G401 (cell line): Measurements from ENCODE around the gene HLA-DQB2. TPM values are rescaled to one million over a fixed set of nuclear protein-coding genes. Genes with fewer than 3 reads are reported as not detected.
"Not testable (repeated sequence)": the region's sequence is repeated elsewhere in the genome, so short reads cannot be mapped to it uniquely, and the experiment has no call there.

Source experiments
- DNase-seq: peaks from one replicate; pipeline ENCODE4 v3.0.0-alpha.2; 2015; ENCODE audit warnings: low spot score
- in situ Hi-C: cut with HindIII; loops from 2 replicates; pipeline ENCODE4 v1.10.0; 2016; ENCODE audit warnings: low sequenced_read_pairs, mixed read lengths
- total RNA-seq: library from RNA; depleted of rRNA; stranded (reverse); fragments of >200 nt; shearing (Covaris generic); gene quantifications from 2 replicates; pipeline ENCODE4 v1.2.3, GENCODE V29; 2014; rRNA removed

The HLA-DQB2 gene
- total RNA-seq = not detected in 2 replicates

DNA sequence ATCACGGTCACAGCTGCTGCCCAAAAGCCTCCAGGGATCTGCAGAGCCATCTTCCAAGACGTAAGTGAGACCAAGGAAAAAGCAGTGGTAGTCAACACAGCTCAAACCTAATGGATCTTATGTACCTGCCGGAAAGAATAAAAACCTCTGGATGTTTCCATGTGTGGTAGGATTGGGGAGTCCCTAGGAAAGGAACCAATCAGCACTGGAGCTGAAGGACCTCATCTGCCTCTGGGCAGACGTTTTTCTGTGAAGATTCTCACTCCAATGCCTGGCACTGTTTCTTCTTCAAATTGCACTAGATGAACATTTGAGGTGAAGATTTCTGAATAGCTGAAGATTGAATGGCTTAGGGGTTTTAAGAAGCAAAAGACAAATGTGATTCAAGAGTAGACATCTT, at the start of gene HLA-DQB2:
Gene HLA-DQB2, minus strand, starts transcription at position 112 of the 400 bp plus-strand sequence. Its CDS starts 62 bp downstream, at position 50.
- in situ Hi-C loops = loop anchor here (10.0 kb wide), 1 partner anchor 99 kb away; the partner anchor contains the start of gene HLA-DQB1
- no peak for DNase-seq

DNA sequence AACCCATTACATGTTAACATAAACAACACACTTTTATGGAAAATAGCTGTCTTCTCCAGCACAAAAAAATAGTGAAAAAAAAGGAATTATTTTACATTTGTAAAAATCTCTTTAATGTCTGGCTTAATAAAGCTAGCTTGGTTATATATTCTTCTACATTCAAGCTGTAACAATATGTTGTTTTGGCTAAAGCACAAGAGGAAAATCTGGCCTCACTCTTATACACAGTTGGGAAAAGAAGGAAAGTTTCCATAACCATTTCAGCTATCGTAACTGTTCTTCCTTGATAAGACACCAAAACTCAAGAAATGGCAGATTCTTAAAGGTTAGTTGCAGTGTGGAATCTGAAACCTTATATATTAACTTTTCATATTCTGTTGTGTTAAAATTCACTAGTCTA, 45.8 kb upstream of the HLA-DQB2 start:
- DNase-seq = no peak
- in situ Hi-C loops = no loop called here

GRCh38 chr6:32807020-32807580, 43.8 kb upstream of the HLA-DQB2 start:
- in situ Hi-C loops = no loop called here
- DNase-seq = no peak

GRCh38 chr6:32805404-32805803, 42.1 kb upstream of the HLA-DQB2 start:
- in situ Hi-C loops, DNase-seq: not testable (repeated sequence)

DNA sequence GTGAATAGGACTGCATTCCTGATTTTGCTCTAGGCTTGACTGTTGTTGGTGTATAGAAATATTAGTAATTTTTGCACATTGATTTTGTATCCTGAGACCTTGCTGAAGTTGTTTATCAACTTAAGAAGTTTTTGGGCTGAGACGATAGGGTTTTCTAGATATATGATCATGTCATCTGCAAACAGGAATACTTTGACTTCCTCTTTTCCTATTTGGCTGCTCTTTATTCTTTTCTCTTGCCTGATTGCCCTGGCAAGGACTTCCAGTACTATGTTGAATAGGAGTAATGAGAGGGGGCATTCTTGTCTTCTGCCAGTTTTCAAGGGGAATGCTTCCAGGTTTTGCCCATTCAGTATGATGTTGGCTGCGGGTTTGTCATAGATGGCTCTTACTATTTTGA, 40.1 kb upstream of the HLA-DQB2 start:
- in situ Hi-C loops = no loop called here
- no peak for DNase-seq

DNA sequence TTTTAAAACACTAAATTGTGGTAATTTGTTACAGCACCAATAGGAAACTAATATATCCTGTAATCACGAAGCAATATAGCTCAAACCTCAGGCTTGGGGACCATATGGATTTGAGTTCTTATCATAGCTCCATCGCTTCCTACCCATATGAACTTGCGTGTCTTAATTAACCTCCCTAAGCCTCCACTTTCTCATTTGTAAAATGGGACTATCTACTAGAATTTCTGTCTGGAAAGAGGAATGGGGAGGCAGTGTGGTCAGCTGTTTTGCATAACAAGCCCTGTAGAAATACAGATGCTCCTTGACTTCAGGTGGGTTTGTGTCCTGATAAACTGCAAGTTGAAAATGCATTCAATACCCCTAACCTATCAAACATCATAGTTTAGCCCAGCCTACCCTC, 36.4 kb upstream of the HLA-DQB2 start:
- in situ Hi-C loops = no loop called here
- DNase-seq = no peak

- no peak for DNase-seq
- in situ Hi-C loops = no loop called here
Measured at GRCh38 chr6:32799168-32799567, 35.8 kb upstream of the HLA-DQB2 start.

DNA sequence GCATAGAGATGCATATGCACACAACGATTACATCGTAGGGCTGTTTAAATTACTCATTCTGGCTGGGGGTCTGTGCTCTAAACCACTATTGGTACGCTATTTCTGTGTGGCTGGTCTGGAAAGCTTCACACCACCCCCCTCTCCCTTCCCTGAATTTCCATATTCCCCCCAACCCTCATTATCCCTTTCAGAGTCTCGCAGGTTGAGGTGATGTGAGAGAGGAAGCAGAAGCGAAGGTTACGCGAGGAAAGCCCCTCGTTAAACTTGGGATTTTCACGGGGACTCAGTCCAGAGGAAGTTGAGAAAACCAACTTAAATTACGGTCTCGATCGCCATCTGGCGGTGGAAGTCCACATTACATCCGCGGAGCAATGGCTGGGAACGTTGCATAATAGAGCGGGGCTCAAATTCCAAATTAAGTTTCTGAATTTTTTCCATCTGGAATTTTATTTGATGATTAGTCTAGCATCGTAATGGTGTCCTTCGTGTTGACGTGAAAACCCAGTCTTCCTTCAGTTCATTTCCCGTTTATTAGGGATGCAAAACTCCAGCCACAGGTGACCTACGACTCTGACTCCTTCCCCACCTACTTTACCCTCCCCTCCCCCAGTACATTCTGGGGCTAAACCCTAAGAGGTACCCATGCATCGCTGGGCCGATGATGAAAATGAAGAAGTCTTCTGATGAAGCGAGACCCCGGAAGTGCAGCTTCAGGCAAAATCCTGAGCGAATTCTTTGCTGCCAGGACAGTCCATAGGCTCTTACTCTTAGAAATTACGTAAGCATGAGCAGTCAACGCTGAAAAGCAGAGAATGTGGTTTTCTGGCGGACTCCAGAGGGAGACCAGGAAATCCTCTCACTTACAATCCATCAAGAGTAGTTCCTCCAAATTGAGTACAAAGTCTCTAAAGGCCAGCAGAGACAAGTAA, 33.8 kb upstream of the HLA-DQB2 start:
- DNase-seq = peak; percentile 62
- in situ Hi-C loops = no loop called here

DNA sequence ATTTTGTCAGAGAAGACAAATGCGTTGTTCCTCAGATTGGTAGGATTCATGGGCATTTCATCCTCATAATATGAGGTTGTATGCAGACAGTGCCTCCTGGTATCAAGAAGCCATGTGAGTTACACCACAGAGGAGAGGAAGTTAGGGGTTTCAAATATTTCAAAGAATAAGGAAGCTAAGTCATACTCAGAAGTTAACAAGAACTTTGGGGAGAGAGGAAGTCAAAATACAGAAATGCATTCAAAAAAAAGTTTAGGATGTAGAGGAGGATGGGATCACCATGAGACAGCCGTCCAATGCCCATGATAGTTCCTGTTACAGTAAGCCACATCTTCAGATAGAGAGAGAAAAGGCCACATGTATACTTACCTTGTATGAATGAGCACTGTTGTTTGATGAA, 31.2 kb upstream of the HLA-DQB2 start:
- in situ Hi-C loops = no loop called here
- no peak for DNase-seq

- DNase-seq = no peak
- in situ Hi-C loops = no loop called here
Measured at GRCh38 chr6:32792901-32793435, 29.6 kb upstream of the HLA-DQB2 start.

- no peak for DNase-seq
- in situ Hi-C loops = no loop called here
Measured at GRCh38 chr6:32790306-32790705, 27.0 kb upstream of the HLA-DQB2 start.

DNA sequence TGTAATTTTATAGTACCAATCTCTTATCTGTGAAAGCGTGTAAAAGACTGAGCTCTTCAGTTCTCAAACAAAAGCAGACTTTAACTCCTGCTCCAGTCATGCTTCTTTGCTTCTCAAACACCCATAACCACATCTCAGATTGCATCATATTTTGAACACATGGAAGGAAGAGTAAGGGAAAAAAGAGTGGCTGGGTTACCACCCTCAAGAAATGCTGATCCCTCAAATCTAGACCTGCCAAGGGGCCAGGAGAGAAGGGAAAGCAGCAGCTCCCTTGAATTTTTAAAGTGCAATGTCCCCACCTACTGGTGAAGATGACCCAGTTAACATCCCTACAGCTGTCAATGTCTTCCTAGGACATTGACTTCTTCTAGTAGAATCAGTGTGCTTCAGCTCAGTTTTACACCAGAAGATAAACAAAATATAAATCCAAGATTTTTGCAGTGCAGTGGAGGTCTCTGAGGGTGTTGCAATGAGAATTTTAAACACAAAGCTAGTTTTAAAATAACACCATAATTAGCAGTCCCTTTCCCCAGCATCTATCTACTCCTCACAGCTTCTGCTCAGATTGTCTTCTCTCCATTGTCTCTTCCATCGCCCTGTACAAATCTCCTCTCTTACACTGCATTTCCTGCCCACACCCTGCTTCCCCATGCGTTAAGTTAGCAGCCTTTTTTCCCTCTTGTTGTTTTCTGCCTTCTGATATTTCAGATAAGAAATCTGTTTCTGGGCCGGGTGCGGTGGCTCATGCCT, 22.6 kb upstream of the HLA-DQB2 start:
- in situ Hi-C loops = no loop called here
- DNase-seq = peak; percentile 36

GRCh38 chr6:32782923-32783322, 19.6 kb upstream of the HLA-DQB2 start:
- in situ Hi-C loops = not testable (repeated sequence)

DNA sequence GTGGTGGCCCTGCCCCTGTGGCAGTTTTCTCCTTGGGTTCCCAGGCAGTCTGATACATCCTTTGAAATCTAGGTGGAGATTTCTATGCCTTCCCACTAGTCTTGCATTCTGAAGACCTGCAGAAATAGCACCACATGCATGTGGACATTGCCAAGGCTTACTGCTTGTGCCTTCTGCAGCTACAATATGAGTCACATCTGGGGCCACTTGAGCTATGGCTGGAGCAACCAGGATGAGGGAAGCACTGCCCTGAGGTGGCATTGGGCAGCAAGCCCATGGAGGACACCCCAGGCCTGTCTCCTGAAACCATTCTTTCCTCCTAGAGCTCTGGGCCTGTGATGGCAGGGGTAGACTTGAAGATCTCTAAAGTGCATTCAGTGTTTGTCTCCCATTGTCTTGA, 15.7 kb upstream of the HLA-DQB2 start:
- in situ Hi-C loops = no loop called here
- no peak for DNase-seq

More at GRCh38 chr6:32782923-32783322, 19.6 kb upstream of the HLA-DQB2 start:
- not testable (repeated sequence) for DNase-seq

DNA sequence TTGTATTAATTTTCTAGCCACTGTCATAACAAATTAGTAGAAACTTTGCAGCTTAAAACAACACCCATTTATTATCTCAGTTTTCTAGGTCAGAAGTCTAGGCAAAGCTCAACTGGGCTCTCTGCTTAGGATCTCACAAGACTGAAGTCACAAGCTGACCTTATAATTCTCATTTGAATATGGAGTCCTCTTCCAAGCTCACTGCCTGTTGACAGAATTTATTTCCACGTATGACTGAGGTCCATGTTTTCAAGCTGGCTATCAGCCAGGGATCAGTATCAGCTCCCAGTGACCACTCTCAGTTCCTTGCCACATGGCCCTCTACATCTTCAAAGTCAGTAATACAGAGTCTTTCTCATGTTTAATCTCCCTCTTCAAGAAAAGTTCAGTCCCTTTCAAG, 11.7 kb upstream of the HLA-DQB2 start:
- in situ Hi-C loops = no loop called here
- DNase-seq = no peak

GRCh38 chr6:32774426-32774825, 11.1 kb upstream of the HLA-DQB2 start:
- no peak for DNase-seq
- in situ Hi-C loops = no loop called here

- in situ Hi-C loops = no loop called here
- DNase-seq = no peak
Measured at GRCh38 chr6:32772656-32773055, 9.3 kb upstream of the HLA-DQB2 start.

DNA sequence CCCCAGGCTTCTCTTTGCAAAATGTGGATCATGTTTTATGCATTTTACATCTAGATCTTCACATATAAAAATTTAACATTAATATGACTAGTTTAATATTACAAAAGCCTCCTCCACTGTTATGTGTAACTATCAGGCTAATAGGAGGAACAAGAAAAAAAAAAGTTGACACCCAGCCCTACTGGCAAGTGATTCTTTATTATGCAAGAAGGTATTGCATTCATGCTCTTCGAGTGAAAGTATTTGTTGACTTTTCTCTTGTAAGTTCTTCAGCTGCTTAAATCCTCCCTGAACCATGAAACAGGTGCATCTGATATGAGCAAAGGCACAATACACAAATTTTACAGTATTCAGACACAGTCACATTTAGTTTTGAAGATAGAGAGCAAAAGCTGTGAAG, 716 bp upstream of the HLA-DQB2 start:
- no peak for DNase-seq
- in situ Hi-C loops = loop anchor here (10.0 kb wide), 1 partner anchor 99 kb away; the partner anchor contains the start of gene HLA-DQB1

DNA sequence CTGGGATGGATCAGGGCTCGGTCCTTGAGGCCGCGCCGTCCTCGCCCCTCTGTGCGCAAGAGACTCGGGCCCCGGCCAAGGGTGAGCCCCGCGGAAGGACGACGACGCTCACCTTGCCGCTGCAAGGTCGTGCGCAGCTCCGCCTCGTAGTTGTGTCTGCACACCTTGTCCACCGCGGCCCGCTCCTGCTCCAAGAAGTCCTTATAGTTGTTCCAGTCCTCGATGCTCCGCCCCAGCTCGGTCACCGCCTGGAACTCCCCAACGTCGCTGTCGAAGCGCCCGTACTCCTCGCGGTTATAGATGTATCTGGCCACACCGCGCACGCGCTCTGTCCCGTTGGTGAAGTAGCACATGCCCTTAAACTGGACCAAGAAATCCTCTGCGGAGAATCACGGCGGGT, 1.8 kb downstream of the HLA-DQB2 start:
- no peak for DNase-seq
- in situ Hi-C loops = loop anchor here (10.0 kb wide), 1 partner anchor 97 kb away; the partner anchor contains the start of gene HLA-DQB1
